Stomach (tissue), 4 donors: ENCODE data around the gene CACNA1E.

Source experiments
- EP300 ChIP-seq: sonication (generic); formaldehyde crosslinking; IDR thresholded peaks from one replicate; pipeline ENCODE4 v1.6.1; 2017; ENCODE audit warnings: antibody characterized with exemption
- POLR2A ChIP-seq, 4 donors: fragments of 450-650 bp; IDR thresholded peaks; one replicate each; pipeline ENCODE4 v1.6.1; 2016; ENCODE audit warnings: antibody characterized with exemption in 4 of 4, control low read depth in 2 of 4, mild to moderate bottlenecking in 1 of 4, moderate library complexity in 1 of 4
- POLR2AphosphoS5 ChIP-seq, 3 donors: sonication (generic); formaldehyde crosslinking; IDR thresholded peaks; one replicate each; pipeline ENCODE4 v1.6.1; 2016; ENCODE audit warnings: antibody characterized with exemption in 3 of 3
- TF ChIP-seq, protein P1 (sequence below), 7 experiments: fragments of 450-650 bp in 4 of 7; fragments of 200-600 bp in 3 of 7; sonication (generic) in 3 of 7; IDR thresholded peaks; one replicate each; pipeline ENCODE4 v1.5.1; 2016 to 2019; ENCODE audit warnings: antibody characterized with exemption in 7 of 7, control low read depth in 2 of 7, mild to moderate bottlenecking in 1 of 7

DNA sequence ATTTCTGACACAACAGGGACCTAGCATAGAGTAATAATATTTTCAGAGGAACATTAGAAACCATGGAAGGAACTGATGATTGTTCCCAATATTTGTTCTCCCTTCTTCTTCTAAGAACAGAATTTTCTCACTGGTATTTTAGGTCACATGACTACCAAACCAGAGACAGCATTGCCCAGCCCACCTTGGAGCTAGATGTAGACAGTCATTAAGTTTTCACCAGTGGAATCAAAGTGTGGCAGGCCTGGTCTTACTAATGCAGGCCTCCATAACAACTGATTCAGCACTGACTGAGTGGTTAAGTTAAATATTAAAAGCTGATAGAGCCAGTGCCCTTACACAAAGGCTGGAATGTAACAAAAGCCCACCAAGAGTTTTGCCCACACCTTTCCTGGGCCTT is 333.8 kb downstream of the CACNA1E start:
- TF ChIP-seq, protein P1, sequence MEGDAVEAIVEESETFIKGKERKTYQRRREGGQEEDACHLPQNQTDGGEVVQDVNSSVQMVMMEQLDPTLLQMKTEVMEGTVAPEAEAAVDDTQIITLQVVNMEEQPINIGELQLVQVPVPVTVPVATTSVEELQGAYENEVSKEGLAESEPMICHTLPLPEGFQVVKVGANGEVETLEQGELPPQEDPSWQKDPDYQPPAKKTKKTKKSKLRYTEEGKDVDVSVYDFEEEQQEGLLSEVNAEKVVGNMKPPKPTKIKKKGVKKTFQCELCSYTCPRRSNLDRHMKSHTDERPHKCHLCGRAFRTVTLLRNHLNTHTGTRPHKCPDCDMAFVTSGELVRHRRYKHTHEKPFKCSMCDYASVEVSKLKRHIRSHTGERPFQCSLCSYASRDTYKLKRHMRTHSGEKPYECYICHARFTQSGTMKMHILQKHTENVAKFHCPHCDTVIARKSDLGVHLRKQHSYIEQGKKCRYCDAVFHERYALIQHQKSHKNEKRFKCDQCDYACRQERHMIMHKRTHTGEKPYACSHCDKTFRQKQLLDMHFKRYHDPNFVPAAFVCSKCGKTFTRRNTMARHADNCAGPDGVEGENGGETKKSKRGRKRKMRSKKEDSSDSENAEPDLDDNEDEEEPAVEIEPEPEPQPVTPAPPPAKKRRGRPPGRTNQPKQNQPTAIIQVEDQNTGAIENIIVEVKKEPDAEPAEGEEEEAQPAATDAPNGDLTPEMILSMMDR (IDR thresholded peaks at IDR 0.05) = no peak
- TF ChIP-seq POLR2AphosphoS5 (IDR thresholded peaks at IDR 0.05) = no peak
- TF ChIP-seq POLR2A (IDR thresholded peaks at IDR 0.05) = no peak
- no peak for TF ChIP-seq EP300
